UCSD-AML1 (cell line): ENCODE data around the gene S100A1.
"Not testable (repeated sequence)": the region's sequence is repeated elsewhere in the genome, so short reads cannot be mapped to it uniquely, and the experiment has no call there.

Experiments used
- DNase-seq: peaks from one replicate; lab custom pipeline; 2025; ENCODE audit not compliant: unreplicated experiment; lab: John Stamatoyannopoulos, UW

S100A1 gene

DNA sequence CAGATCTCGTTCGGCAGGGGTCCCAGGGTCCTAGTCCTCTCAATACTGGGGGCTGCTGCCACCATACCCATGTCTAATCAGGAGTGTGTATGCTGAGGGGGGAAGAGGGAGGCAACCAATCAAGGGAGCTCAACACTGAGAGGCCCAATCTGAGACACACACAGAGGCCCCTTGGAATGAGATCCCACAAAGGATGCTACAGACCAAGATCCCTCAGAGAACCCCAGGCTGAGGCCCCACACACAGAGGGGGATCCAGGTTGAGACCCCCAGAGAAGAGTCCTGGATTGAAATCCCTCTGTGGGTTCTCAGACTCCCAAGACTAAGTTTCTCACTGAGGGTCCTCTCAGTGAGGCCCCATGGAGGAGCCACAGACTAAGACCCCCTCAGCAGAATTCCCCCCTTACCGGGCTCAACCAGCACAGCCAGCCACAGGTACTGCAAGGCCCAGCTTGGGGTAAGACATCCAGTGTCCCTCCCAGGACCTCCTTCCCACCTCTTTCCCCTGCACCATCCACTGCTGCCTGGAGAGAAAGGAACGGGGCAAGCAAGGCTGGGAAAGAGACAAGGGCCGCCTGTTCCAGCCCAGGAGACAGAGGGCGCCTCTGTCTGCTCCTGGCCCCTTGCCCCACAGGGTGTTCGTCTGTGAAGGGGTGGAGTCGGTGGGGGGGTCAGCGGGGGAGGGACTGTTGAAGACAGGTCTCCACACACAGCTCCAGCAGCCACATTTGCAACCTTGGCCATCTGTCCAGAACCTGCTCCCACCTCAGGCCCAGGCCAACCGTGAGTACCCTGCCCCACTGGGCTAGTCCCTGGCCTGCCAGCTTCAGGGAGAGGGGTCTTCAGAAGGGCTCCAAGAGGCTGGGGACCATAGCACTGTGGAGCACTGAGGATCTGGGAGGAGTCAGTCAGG lies at the start of gene S100A1:
Gene S100A1, plus strand, starts transcription at position 720 of the 912 bp plus-strand sequence. CDS start 2,088 bp downstream, outside the sequence.
- DNase-seq, result peak; percentile 29

DNA sequence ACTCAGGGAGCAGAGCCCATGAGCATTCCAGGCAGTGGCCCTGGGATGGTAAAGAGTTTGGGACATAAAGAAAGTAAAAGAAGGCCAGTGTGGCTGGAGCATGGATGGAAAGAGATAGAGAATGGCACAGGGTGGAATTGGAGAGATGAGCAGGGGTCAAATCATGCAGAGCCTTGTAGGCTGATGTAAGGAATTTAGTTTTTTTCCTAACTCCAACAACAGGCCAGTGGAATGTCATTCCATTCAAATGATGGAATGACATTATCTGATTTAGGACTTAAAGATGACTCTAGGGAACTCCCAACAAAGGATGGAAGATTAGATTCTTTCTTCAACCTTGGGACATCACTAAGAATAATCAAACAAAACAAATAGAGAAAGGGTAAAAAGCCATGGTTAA lies 49.7 kb upstream of the S100A1 start:
- DNase-seq, result no peak

- no peak for DNase-seq
These were observed 49.3 kb upstream of the S100A1 start for GRCh38 chr1:153578936-153579335.

DNA sequence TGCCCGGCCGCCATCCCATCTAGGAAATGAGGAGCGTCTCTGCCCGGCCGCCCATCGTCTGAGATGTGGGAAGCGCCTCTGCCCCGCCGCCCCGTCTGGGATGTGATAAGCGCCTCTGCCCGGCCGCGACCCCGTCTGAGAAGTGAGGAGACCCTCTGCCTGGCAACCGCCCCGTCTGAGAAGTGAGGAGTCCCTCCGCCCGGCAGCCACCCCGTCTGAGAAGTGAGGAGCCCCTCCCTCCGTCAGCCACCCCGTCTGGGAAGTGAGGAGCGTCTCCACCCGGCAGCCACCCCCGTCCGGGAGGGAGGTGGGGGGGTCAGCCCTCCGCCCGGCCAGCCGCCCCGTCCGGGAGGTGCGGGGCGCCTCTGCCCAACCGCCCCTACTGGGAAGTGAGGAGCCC lies 45.4 kb upstream of the S100A1 start:
- DNase-seq, result not testable (repeated sequence)

- DNase-seq, result not testable (repeated sequence)
These were observed 44.7 kb upstream of the S100A1 start for GRCh38 chr1:153583514-153583913.

DNA sequence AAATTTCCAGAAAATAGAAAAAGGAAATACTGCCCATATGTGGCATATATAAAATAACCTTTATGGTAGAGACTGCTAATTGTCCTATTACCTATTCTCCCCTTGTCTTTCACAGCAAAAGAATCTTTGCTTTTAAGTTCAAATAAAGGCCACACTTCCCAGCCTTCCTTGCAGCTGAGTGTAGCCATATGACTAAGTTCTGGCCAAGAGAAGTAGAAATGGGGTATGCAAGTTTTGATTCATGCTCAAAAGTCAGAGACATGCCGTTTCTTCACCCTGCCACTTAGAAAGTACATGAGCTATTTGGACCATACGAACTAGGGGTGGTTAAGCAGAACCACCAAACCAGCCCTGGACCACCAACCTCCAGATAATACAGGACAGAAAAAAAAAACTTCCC lies 44.3 kb upstream of the S100A1 start:
- DNase-seq, result no peak

DNA sequence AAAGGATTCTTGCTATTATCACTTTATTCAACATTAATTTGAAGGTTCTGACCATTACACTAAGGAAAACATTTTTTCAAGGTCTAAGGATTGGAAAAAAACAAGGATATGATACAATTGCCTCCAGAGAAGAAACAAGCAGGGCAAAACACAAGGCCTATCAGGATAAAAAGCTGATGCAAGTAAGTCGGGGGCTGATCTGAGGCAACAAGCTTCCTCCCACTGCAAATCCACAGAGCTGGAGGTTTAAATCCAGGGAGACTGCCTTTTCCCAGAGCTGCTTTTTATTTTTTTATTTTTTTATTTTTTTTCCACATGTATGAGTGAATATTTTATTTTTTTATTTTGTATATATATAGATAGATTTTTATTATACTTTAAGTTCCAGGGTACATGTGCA lies 43.2 kb upstream of the S100A1 start:
- DNase-seq, result no peak

GRCh38 chr1:153586347-153586746 lies 41.9 kb upstream of the S100A1 start:
- no peak for DNase-seq

GRCh38 chr1:153587314-153587713 lies 40.9 kb upstream of the S100A1 start:
- DNase-seq, result no peak

GRCh38 chr1:153588033-153588432 lies 40.2 kb upstream of the S100A1 start:
- DNase-seq, result not testable (repeated sequence)

GRCh38 chr1:153588482-153588881 lies 39.8 kb upstream of the S100A1 start:
- no peak for DNase-seq

DNA sequence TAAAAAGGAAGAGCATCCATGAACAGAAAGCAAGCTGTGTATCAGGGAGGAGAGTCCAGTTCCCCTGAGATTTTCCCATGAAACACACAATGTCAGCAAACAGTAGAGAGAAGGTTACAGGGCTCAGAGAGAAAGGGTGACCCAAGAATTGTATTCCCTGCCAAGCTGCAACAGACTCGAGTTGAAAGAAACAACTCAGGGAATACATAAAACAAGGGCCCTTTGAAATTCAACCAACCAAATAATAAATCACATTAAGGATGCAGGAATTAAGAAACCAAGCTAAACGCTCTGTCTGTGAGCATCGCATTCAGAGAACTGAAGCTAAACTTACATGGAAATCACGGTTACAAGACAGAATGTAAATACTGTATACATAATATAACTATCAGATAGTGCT lies 35.5 kb upstream of the S100A1 start:
- DNase-seq, result no peak

- no peak for DNase-seq
These were observed 31.0 kb upstream of the S100A1 start for GRCh38 chr1:153597206-153597605.

GRCh38 chr1:153598309-153599172 lies 29.7 kb upstream of the S100A1 start:
- peak; percentile 54 for DNase-seq

DNA sequence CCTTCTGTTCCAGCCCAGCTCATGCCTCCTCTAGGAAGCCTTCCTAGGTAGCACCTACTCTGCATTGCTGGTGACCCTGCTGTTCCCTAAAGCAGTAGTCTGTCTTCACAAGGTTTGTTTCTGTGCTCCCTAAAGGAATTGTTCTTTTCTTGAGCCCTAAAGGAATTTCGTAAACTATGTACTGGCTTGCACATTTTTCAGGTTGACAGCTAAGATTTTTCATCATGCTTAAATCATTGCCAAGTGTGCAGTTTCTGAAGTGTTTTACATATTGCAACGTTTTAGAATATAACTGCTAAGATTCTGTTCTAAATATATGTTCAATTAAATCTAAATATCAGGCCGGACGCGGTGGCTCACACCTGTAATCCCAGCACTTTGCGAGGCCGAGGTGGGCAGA lies 28.4 kb upstream of the S100A1 start:
- DNase-seq, result no peak

DNA sequence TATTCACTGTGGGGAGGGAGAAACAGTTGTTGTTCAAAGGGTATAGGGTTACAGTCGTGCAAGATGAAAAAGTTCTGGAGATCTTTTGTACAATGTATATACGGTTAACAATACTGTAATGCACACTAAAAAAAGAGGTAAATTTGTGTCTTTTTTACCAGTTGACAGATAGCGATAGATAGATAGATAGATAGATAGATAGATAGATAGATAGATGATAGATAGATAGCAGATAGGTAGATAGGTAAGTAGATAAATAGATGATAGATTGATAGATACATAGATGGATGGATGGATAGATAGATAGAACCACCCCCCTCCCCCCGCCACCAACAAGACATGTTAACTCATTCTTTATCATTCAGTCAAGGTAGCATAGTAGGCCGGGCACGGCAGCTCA lies 25.5 kb upstream of the S100A1 start:
- DNase-seq, result no peak

GRCh38 chr1:153606194-153606593 lies 22.0 kb upstream of the S100A1 start:
- DNase-seq, result no peak

GRCh38 chr1:153607381-153607780 lies 20.9 kb upstream of the S100A1 start:
- DNase-seq, result no peak

DNA sequence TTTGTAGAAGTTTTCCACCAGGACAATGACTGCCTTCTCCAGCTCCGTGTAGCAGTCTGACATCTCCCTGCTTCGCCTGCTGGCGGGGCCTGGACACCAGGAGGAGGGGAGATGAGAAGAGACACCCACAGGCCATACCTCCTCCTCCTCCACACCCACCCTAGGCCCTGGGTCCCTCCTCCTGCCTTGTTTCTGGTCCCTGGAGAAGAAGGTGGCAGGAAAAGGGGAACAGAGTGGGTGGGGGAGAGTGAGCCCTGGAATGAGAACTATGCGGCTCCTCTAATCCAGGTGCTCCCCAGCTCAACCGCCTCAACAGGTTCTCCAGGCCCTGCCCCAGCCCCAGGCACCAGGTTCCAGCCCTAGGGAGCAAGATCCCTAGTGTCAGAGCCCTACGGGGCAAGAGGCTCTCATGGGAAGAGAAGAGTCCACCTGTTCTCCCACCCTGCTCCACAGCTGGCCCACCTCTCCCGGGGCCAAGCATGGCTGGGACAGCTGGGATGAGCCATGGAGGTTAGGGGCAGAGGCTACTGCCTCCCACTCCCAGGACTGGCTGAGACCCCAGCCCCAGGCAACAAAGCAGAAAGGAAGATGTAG lies 20.0 kb upstream of the S100A1 start:
- DNase-seq, result no peak

- DNase-seq, result peak; percentile 73
These were observed 19.3 kb upstream of the S100A1 start for GRCh38 chr1:153608742-153609584.

GRCh38 chr1:153609585-153609907 lies 18.7 kb upstream of the S100A1 start:
- no peak for DNase-seq
